HepG2 (cell line): Measurements from ENCODE around the gene PTTG1. TPM values are rescaled to one million over a fixed set of nuclear protein-coding genes. Genes with fewer than 3 reads are reported as not detected.

Source experiments
- DNMT1 ChIP-seq: sonication (generic); formaldehyde crosslinking; IDR thresholded peaks from 2 replicates; pipeline ENCODE4 v1.5.1; 2020; ENCODE audit warnings: mild to moderate bottlenecking, missing genetic modification reagents
- HOXD1 ChIP-seq: sonication (generic); formaldehyde crosslinking; IDR thresholded peaks from 2 replicates; pipeline ENCODE4 v1.5.0; 2020; ENCODE audit warnings: missing genetic modification reagents
- IRF2 ChIP-seq: IDR thresholded peaks from 2 replicates; pipeline ENCODE4 v1.6.1; 2018; ENCODE audit warnings: missing genetic modification reagents, missing compliant biosample characterization
- SMAD9 ChIP-seq: sonication (generic); formaldehyde crosslinking; IDR thresholded peaks from 2 replicates; pipeline ENCODE4 v1.5.1; 2020; ENCODE audit warnings: mild to moderate bottlenecking, missing genetic modification reagents
- SMARCE1 ChIP-seq: fragments of 450-650 bp; IDR thresholded peaks from 2 replicates; pipeline ENCODE4 v1.6.1; 2017; ENCODE audit warnings: borderline replicate concordance
- YY1 ChIP-seq: IDR thresholded peaks from 2 replicates; pipeline ENCODE4 v1.6.1; 2011; ENCODE audit warnings: low read length, low read depth, moderate library complexity, mild to moderate bottlenecking; ENCODE audit not compliant: insufficient read depth, insufficient replicate concordance
- ZFP1 ChIP-seq: IDR thresholded peaks from 2 replicates; pipeline ENCODE4 v1.6.1; 2016
- ZNF20 ChIP-seq: sonication (generic); formaldehyde crosslinking; IDR thresholded peaks from 2 replicates; pipeline ENCODE4 v1.4.0; 2020; ENCODE audit warnings: mild to moderate bottlenecking, moderate library complexity, missing genetic modification reagents
- ZNF337 ChIP-seq: sonication (generic); formaldehyde crosslinking; IDR thresholded peaks from 2 replicates; pipeline ENCODE4 v1.5.1; 2020; ENCODE audit warnings: missing genetic modification reagents, low read depth, mild to moderate bottlenecking, borderline replicate concordance
- ZNF598 ChIP-seq: sonication (generic); formaldehyde crosslinking; IDR thresholded peaks from 2 replicates; pipeline ENCODE4 v1.5.1; 2020; ENCODE audit warnings: mild to moderate bottlenecking, missing genetic modification reagents, borderline replicate concordance
- ZNF790 ChIP-seq: sonication (generic); formaldehyde crosslinking; IDR thresholded peaks from 2 replicates; pipeline ENCODE4 v1.8.0; 2022; ENCODE audit warnings: missing genetic modification reagents, mild to moderate bottlenecking, borderline replicate concordance
- polyA plus RNA-seq, 8 experiments: library from polyadenylated mRNA; depleted of rRNA in 3 of 8; stranded (reverse) in 7 of 8; unstranded in 1 of 8; fragments of >200 nt; fragmentation: Illumina TruSeq in 4 of 8; extraction: Trizol in 4 of 8; gene quantifications; 2 replicates each; pipeline versions ENCODE4 v1.2.1 to v1.2.3, GENCODE V29; 2011 to 2016; ENCODE audit warnings: low read depth in 4 of 8, missing spikeins in 1 of 8, mixed read lengths in 1 of 8; ENCODE audit not compliant: insufficient read depth in 1 of 8
- total RNA-seq, 5 experiments: library from RNA; depleted of rRNA; stranded (reverse); fragments of >200 nt; fragmentation: Illumina TruSeq; extraction: Trizol; gene quantifications; 2 replicates each; pipeline ENCODE4 v1.2.3, GENCODE V29; 2016; ENCODE audit warnings: low read depth in 1 of 5
- TF ChIP-seq, protein P1 (sequence below): sonication (generic); formaldehyde crosslinking; IDR thresholded peaks from 2 replicates; pipeline ENCODE4 v1.5.1; 2020; ENCODE audit warnings: mild to moderate bottlenecking, missing genetic modification reagents
- TF ChIP-seq, protein P2 (sequence below): sonication (generic); formaldehyde crosslinking; IDR thresholded peaks from 2 replicates; pipeline ENCODE4 v1.4.0; 2020; ENCODE audit warnings: mild to moderate bottlenecking, missing genetic modification reagents
- TF ChIP-seq, protein P3 (sequence below), 2 experiments: IDR thresholded peaks; 2 replicates each; pipeline ENCODE4 v1.6.1; 2011 to 2012; ENCODE audit warnings: low read length in 2 of 2, borderline replicate concordance in 1 of 2, low read depth in 1 of 2, mild to moderate bottlenecking in 1 of 2, moderate library complexity in 1 of 2

Gene PTTG1
- total and polyA plus RNA-seq, 2 of the 13 experiments (the other 11 are each of a cell fraction or from before 2014, with no cell fraction given): 102 to 161 TPM

DNA sequence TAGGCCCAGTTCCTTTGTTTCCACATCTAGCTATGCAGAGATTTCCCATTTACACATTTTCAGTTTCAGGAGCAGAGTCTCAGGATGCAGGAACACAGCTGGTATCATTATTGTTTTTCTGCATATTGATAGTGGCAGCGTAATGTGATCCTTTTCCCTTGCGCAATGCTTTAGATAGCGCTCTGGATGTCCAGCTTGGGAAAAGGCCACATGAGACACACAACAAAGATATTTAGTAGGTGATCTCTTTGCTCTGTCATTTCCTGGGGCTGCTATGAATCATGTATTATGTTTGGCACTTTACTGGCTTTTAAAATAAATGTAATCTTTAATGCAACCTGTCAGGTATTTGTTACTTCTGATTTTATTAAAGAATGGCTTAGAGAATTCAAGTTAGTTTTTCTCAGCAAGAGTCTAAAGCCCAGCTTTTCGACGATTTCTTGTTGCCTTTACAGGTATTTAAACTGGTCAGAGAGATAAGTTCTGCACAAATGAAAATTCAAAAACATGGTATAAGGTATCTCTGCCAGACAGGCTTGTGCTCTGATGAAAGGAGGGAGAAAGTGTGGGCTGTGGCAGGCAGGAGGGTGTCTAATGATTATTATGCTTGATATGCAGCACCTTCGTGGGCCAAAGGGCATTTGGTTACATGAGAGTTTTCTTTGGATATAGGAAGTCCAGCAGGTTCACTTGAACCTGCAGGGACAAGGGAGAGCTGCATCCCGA, 42.2 kb downstream of the PTTG1 start (continued):
- TF ChIP-seq, protein P1, sequence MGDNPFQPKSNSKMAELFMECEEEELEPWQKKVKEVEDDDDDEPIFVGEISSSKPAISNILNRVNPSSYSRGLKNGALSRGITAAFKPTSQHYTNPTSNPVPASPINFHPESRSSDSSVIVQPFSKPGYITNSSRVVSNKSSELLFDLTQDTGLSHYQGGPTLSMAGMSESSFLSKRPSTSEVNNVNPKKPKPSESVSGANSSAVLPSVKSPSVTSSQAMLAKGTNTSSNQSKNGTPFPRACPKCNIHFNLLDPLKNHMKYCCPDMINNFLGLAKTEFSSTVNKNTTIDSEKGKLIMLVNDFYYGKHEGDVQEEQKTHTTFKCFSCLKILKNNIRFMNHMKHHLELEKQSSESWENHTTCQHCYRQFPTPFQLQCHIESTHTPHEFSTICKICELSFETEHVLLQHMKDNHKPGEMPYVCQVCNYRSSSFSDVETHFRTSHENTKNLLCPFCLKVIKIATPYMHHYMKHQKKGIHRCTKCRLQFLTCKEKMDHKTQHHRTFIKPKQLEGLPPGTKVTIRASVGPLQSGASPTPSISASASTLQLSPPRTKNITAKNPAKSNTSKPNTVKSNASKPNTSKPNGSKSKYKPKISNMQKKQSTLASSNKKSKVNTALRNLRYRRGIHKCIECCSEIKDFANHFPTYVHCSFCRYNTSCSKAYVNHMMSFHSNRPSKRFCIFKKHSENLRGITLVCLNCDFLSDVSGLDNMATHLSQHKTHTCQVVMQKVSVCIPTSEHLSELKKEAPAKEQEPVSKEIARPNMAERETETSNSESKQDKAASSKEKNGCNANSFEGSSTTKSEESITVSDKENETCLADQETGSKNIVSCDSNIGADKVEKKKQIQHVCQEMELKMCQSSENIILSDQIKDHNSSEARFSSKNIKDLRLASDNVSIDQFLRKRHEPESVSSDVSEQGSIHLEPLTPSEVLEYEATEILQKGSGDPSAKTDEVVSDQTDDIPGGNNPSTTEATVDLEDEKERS (CRISPR knock-in tag): no peak
- TF ChIP-seq IRF2 (CRISPR knock-in tag) (0 out of 2 replicates have a peak, but pooled peaks have one; percentile 18), DNMT1 (CRISPR knock-in tag) (no peak), ZNF790 (no peak), ZNF20 (no peak), ZFP1 (CRISPR knock-in tag) (no peak), HOXD1 (no peak), SMARCE1 (no peak), ZNF337 (CRISPR knock-in tag) (no peak), YY1 (no peak), ZNF598 (no peak), SMAD9 (no peak)
- TF ChIP-seq, protein P2, sequence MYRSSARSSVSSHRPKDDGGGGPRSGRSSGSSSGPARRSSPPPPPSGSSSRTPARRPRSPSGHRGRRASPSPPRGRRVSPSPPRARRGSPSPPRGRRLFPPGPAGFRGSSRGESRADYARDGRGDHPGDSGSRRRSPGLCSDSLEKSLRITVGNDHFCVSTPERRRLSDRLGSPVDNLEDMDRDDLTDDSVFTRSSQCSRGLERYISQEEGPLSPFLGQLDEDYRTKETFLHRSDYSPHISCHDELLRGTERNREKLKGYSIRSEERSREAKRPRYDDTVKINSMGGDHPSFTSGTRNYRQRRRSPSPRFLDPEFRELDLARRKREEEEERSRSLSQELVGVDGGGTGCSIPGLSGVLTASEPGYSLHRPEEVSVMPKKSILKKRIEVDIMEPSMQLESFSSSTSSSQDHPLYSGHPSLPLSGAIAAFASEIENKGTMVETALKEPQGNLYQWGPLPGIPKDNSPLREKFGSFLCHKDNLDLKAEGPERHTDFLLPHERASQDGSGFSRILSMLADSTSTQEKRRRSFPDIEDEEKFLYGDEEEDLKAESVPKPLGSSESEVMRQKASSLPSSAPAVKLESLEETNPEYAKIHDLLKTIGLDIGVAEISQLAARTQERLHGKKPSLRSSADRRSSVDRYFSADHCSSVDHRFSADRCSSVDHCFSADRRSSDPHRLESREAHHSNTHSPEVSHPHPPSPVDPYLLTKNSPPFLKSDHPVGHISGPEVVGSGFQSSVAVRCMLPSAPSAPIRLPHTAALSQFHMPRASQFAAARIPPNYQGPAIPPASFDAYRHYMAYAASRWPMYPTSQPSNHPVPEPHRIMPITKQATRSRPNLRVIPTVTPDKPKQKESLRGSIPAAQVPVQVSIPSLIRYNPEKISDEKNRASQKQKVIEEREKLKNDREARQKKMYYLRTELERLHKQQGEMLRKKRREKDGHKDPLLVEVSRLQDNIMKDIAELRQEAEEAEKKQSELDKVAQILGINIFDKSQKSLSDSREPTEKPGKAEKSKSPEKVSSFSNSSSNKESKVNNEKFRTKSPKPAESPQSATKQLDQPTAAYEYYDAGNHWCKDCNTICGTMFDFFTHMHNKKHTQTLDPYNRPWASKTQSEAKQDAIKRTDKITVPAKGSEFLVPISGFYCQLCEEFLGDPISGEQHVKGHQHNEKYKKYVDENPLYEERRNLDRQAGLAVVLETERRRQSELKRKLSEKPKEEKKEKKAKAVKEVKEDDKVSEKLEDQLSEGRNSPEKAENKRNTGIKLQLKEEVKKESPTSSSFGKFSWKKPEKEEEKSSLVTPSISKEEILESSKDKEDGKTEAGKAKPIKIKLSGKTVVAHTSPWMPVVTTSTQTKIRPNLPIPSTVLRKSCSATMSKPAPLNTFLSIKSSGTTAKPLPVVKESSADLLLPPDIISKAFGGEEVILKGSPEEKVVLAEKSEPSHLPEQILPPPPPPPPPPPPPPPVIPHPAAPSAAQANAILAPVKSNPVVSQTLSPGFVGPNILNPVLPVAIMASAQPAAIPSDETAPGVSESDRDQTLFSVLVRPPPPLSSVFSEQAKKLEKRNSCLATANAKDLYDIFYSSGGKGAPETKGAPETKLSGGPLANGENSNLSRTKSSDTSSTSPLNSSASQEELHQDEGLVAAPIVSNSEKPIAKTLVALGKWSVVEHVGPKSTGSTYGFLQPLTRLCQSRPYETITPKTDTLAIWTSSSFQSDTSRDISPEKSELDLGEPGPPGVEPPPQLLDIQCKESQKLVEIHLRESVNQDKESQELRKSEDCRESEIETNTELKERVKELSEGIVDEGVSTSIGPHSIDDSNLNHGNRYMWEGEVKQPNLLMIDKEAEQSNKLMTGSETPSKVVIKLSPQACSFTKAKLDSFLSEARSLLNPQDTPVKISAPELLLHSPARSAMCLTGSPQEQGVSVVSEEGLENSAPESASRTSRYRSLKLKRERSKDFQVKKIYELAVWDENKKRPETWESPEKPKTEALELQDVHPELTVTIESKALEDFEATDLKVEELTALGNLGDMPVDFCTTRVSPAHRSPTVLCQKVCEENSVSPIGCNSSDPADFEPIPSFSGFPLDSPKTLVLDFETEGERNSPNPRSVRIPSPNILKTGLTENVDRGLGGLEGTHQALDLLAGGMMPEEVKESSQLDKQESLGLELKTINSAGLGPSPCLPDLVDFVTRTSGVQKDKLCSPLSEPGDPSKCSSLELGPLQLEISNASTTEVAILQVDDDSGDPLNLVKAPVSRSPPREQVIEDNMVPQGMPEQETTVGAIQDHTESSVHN (CRISPR knock-in tag): no peak
- TF ChIP-seq, protein P3, sequence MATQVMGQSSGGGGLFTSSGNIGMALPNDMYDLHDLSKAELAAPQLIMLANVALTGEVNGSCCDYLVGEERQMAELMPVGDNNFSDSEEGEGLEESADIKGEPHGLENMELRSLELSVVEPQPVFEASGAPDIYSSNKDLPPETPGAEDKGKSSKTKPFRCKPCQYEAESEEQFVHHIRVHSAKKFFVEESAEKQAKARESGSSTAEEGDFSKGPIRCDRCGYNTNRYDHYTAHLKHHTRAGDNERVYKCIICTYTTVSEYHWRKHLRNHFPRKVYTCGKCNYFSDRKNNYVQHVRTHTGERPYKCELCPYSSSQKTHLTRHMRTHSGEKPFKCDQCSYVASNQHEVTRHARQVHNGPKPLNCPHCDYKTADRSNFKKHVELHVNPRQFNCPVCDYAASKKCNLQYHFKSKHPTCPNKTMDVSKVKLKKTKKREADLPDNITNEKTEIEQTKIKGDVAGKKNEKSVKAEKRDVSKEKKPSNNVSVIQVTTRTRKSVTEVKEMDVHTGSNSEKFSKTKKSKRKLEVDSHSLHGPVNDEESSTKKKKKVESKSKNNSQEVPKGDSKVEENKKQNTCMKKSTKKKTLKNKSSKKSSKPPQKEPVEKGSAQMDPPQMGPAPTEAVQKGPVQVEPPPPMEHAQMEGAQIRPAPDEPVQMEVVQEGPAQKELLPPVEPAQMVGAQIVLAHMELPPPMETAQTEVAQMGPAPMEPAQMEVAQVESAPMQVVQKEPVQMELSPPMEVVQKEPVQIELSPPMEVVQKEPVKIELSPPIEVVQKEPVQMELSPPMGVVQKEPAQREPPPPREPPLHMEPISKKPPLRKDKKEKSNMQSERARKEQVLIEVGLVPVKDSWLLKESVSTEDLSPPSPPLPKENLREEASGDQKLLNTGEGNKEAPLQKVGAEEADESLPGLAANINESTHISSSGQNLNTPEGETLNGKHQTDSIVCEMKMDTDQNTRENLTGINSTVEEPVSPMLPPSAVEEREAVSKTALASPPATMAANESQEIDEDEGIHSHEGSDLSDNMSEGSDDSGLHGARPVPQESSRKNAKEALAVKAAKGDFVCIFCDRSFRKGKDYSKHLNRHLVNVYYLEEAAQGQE (IDR thresholded peaks at IDR 0.05; ENCODE audit: borderline replicate concordance in 1 of 2, low read depth in 1 of 2, low read length in 2 of 2): no peak
